Endothelial cell (in vitro differentiated cells): ENCODE results near the gene TEX2. TPM values are rescaled to one million over a fixed set of nuclear protein-coding genes. Genes with fewer than 3 reads are reported as not detected.

Experiments used
- DNase-seq: peaks from one replicate; pipeline ENCODE4 v3.0.0; 2021; ENCODE audit warnings: low spot score
- H3K27ac Mint-ChIP-seq: one replicate; pipeline ENCODE4 v1.8.0; 2021; ENCODE audit warnings: mixed read lengths, inconsistent platforms; ENCODE audit not compliant: unreplicated experiment
- H3K27me3 Mint-ChIP-seq: one replicate; pipeline ENCODE4 v1.8.0; 2021; ENCODE audit warnings: mild to moderate bottlenecking, moderate library complexity, mixed read lengths, inconsistent platforms; ENCODE audit not compliant: unreplicated experiment
- H3K36me3 Mint-ChIP-seq: one replicate; pipeline ENCODE4 v1.8.0; 2021; ENCODE audit warnings: mild to moderate bottlenecking, low read depth, mixed read lengths, inconsistent platforms; ENCODE audit not compliant: unreplicated experiment
- H3K4me1 Mint-ChIP-seq: one replicate; pipeline ENCODE4 v1.8.0; 2021; ENCODE audit warnings: mild to moderate bottlenecking, mixed read lengths, inconsistent platforms; ENCODE audit not compliant: unreplicated experiment
- H3K4me3 Mint-ChIP-seq: one replicate; pipeline ENCODE4 v1.8.0; 2021; ENCODE audit warnings: mild to moderate bottlenecking, mixed read lengths, inconsistent platforms; ENCODE audit not compliant: unreplicated experiment
- H3K9me3 Mint-ChIP-seq: one replicate; pipeline ENCODE4 v1.8.0; 2021; ENCODE audit warnings: mixed read lengths, inconsistent platforms; ENCODE audit not compliant: unreplicated experiment
- CTCF ChIP-seq: fragments of 200-600 bp; sonication (generic); IDR thresholded peaks from one replicate; pipeline ENCODE4 v1.5.0; 2021; ENCODE audit warnings: antibody characterized with exemption; ENCODE audit not compliant: unreplicated experiment
- total RNA-seq: library from RNA; stranded (reverse); fragmentation: NEBNext Ultra II Directional; extraction: Animal tissue kit (Norgen Biotek cat#: 25700); gene quantifications from one replicate; pipeline ENCODE4 v1.2.1, GENCODE V29; 2021; ENCODE audit not compliant: unreplicated experiment

The TEX2 gene
- total RNA-seq, 1 donor from 2014 or later, result 16.3 TPM

- Mint-ChIP-seq H3K4me1 (peaks cover 10% of the 10 kb centered on the region), H3K9me3 (no peaks in the 10 kb centered on the region), H3K36me3 (peaks cover 4% of the 10 kb centered on the region), H3K4me3 (no peak overlapping the region), H3K27ac (no peak overlapping the region), H3K27me3 (peaks cover 2% of the 10 kb centered on the region)
- peak; percentile 75 for TF ChIP-seq CTCF
- DNase-seq, result peak; percentile 24
These were observed 129.4 kb downstream of the TEX2 start for GRCh38 chr17:64133546-64134215.

GRCh38 chr17:64131606-64132270 lies 131.3 kb downstream of the TEX2 start:
- Mint-ChIP-seq H3K9me3 (no peaks in the 10 kb centered on the region), H3K27me3 (peaks cover 2% of the 10 kb centered on the region), H3K27ac (no peak overlapping the region), H3K4me1 (peaks cover 10% of the 10 kb centered on the region), H3K4me3 (no peak overlapping the region), H3K36me3 (peaks cover 4% of the 10 kb centered on the region)
- TF ChIP-seq CTCF, result no peak
- no peak for DNase-seq

- Mint-ChIP-seq H3K9me3 (no peaks in the 10 kb centered on the region), H3K36me3 (peaks cover 4% of the 10 kb centered on the region), H3K4me1 (peaks cover 12% of the 10 kb centered on the region), H3K27ac (peak overlapping the region; percentile 64), H3K27me3 (peaks cover 2% of the 10 kb centered on the region), H3K4me3 (peak overlapping the region; percentile 84)
- no peak for TF ChIP-seq CTCF
- DNase-seq, result no peak
These were observed 132.5 kb downstream of the TEX2 start for GRCh38 chr17:64130559-64131001.

- DNase-seq, result peak; percentile 93
These were observed 133.1 kb downstream of the TEX2 start, which contains the start of gene ERN1 for GRCh38 chr17:64129765-64130558. Gene ERN1 (minus strand): TSS chr17:64130144. CDS start chr17:64130029, 115 bp downstream.

More at GRCh38 chr17:64129765-64130558, 133.1 kb downstream of the TEX2 start, which contains the start of gene ERN1:
- no peaks in the 10 kb centered on the region for H3K9me3 Mint-ChIP-seq
- peak within 1 kb of the TSS; percentile 64 for H3K27ac Mint-ChIP-seq
- peaks cover 2% of the 10 kb centered on the region for H3K27me3 Mint-ChIP-seq
- peak within 1 kb of the TSS; percentile 95 for H3K4me3 Mint-ChIP-seq
- TF ChIP-seq CTCF, result no peak
- H3K36me3 Mint-ChIP-seq, result peaks cover 4% of the 10 kb centered on the region
- H3K4me1 Mint-ChIP-seq, result peaks cover 12% of the 10 kb centered on the region
